Right lobe of liver (tissue), 4 donors: ENCODE results near the gene IL24.

Experiments used
- POLR2A ChIP-seq: fragments of 450-650 bp; IDR thresholded peaks from one replicate; pipeline ENCODE4 v1.6.1; 2017; ENCODE audit warnings: antibody characterized with exemption, mild to moderate bottlenecking
- TF ChIP-seq, protein P1 (sequence below), 4 donors: fragments of 200-600 bp in 3 of 4; fragments of 450-650 bp in 1 of 4; IDR thresholded peaks; one replicate each; pipeline versions ENCODE4 v1.5.1 to v1.8.0; 2016 to 2022; ENCODE audit warnings: antibody characterized with exemption in 4 of 4, mild to moderate bottlenecking in 2 of 4
- donor health status: DM: no; HTN: no; CAD: no.
- donor health status: DM: no; HTN: no; CAD: no.
- donor health status: DM: no; HTN: yes; CAD: no.

GRCh38 chr1:206949208-206949607 is 52.0 kb downstream of the IL24 start:
- TF ChIP-seq, protein P1, sequence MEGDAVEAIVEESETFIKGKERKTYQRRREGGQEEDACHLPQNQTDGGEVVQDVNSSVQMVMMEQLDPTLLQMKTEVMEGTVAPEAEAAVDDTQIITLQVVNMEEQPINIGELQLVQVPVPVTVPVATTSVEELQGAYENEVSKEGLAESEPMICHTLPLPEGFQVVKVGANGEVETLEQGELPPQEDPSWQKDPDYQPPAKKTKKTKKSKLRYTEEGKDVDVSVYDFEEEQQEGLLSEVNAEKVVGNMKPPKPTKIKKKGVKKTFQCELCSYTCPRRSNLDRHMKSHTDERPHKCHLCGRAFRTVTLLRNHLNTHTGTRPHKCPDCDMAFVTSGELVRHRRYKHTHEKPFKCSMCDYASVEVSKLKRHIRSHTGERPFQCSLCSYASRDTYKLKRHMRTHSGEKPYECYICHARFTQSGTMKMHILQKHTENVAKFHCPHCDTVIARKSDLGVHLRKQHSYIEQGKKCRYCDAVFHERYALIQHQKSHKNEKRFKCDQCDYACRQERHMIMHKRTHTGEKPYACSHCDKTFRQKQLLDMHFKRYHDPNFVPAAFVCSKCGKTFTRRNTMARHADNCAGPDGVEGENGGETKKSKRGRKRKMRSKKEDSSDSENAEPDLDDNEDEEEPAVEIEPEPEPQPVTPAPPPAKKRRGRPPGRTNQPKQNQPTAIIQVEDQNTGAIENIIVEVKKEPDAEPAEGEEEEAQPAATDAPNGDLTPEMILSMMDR (IDR thresholded peaks at IDR 0.05): no peak
- no peak for TF ChIP-seq POLR2A
